ENCODE measurements around the gene TRIM44. TPM values are rescaled to one million over a fixed set of nuclear protein-coding genes. Genes with fewer than 3 reads are reported as not detected.

TRIM44 gene
- polyA plus RNA-seq, 1 donor (not counting 4 experiments of a cell fraction or from before 2014, with no cell fraction given): 48.3 TPM

- Histone ChIP-seq H3K4me1 (ENCODE audit: control insufficient read depth, extremely low read depth, insufficient read depth, low read length) (no peaks in the 10 kb centered on the region), H3K4me3 (ENCODE audit: control insufficient read depth in 2 of 3, extremely low read depth in 1 of 3, insufficient read depth in 2 of 3, low read depth in 1 of 3, low read length in 3 of 3) (no peak overlapping the region), H3K79me2 (ENCODE audit: control insufficient read depth, insufficient read depth, low read length) (peaks cover 16% of the 10 kb centered on the region), H3K27me3 (ENCODE audit: control insufficient read depth, extremely low read depth, insufficient read depth, low read length) (no peaks in the 10 kb centered on the region), H3K9me3 (ENCODE audit: control insufficient read depth, low read depth, low read length) (no peaks in the 10 kb centered on the region), H2AFZ (ENCODE audit: control insufficient read depth, low read length) (no peak overlapping the region), H3K36me3 (ENCODE audit: control insufficient read depth in 2 of 2, extremely low read depth in 1 of 2, insufficient read depth in 2 of 2, low read length in 2 of 2) (no peaks in the 10 kb centered on the region), H4K20me1 (ENCODE audit: control insufficient read depth, extremely low read depth, insufficient read depth, low read length) (no peaks in the 10 kb centered on the region), H3K27ac (ENCODE audit: control insufficient read depth, insufficient read depth, low read length) (no peak overlapping the region), H3K4me2 (ENCODE audit: control insufficient read depth, extremely low read depth, insufficient read depth, low read depth, low read length) (no peak overlapping the region), H3K9me1 (ENCODE audit: control insufficient read depth, extremely low read depth, insufficient read depth, low read length) (no peaks in the 10 kb centered on the region), H3K9ac (ENCODE audit: control insufficient read depth, extremely low read depth, insufficient read depth, low read length) (no peak overlapping the region)
- DNase-seq (ENCODE audit: low read depth, low spot score): no peak
- dilution Hi-C loops (cut with MboI; ENCODE audit: extremely low pct_ligation_motif_present, low sequenced_read_pairs): no loop called here
- no peak for FAIRE-seq
- TF ChIP-seq CTCF (optimal IDR thresholded peaks at IDR 0.05 in 1 of 3, IDR thresholded peaks at IDR 0.05 in 1 of 3, conservative IDR thresholded peaks at IDR 0.05 in 1 of 3; ENCODE audit: extremely low read depth in 1 of 3, insufficient read depth in 2 of 3, low read length in 3 of 3) (peak in 1 of 3 experiments; percentile 3), EZH2 (IDR thresholded peaks at IDR 0.05; ENCODE audit: low read length) (no peak)
Measured at GRCh38 chr11:35717043-35717442, 54.5 kb downstream of the TRIM44 start.

- dilution Hi-C loops (cut with MboI; ENCODE audit: extremely low pct_ligation_motif_present, low sequenced_read_pairs): no loop called here
- DNase-seq (ENCODE audit: low read depth, low spot score) (no peak), FAIRE-seq (no peak)
- H3K79me2 ChIP-seq (ENCODE audit: control insufficient read depth, insufficient read depth, low read length): peaks cover 16% of the 10 kb centered on the region
- no peaks in the 10 kb centered on the region for H3K4me1 ChIP-seq (ENCODE audit: control insufficient read depth, extremely low read depth, insufficient read depth, low read length)
- no peak overlapping the region for H3K4me3 ChIP-seq (ENCODE audit: control insufficient read depth in 2 of 3, extremely low read depth in 1 of 3, insufficient read depth in 2 of 3, low read depth in 1 of 3, low read length in 3 of 3)
- no peaks in the 10 kb centered on the region for H4K20me1 ChIP-seq (ENCODE audit: control insufficient read depth, extremely low read depth, insufficient read depth, low read length)
- H3K4me2 ChIP-seq (ENCODE audit: control insufficient read depth, extremely low read depth, insufficient read depth, low read depth, low read length): no peak overlapping the region
- H3K9me1 ChIP-seq (ENCODE audit: control insufficient read depth, extremely low read depth, insufficient read depth, low read length): no peaks in the 10 kb centered on the region
- H3K9me3 ChIP-seq (ENCODE audit: control insufficient read depth, low read depth, low read length): no peaks in the 10 kb centered on the region
- no peak overlapping the region for H2AFZ ChIP-seq (ENCODE audit: control insufficient read depth, low read length)
- TF ChIP-seq CTCF (optimal IDR thresholded peaks at IDR 0.05 in 1 of 3, IDR thresholded peaks at IDR 0.05 in 1 of 3, conservative IDR thresholded peaks at IDR 0.05 in 1 of 3; ENCODE audit: extremely low read depth in 1 of 3, insufficient read depth in 2 of 3, low read length in 3 of 3): no peak
- TF ChIP-seq EZH2 (IDR thresholded peaks at IDR 0.05; ENCODE audit: low read length): no peak
- H3K27ac ChIP-seq (ENCODE audit: control insufficient read depth, insufficient read depth, low read length): no peak overlapping the region
- no peaks in the 10 kb centered on the region for H3K27me3 ChIP-seq (ENCODE audit: control insufficient read depth, extremely low read depth, insufficient read depth, low read length)
- no peak overlapping the region for H3K9ac ChIP-seq (ENCODE audit: control insufficient read depth, extremely low read depth, insufficient read depth, low read length)
- no peaks in the 10 kb centered on the region for H3K36me3 ChIP-seq (ENCODE audit: control insufficient read depth in 2 of 2, extremely low read depth in 1 of 2, insufficient read depth in 2 of 2, low read length in 2 of 2)
Measured at GRCh38 chr11:35717520-35717919, 54.9 kb downstream of the TRIM44 start.
